K562 (cell line): ENCODE data around the gene C2orf76. TPM values are rescaled to one million over a fixed set of nuclear protein-coding genes. Genes with fewer than 3 reads are reported as not detected.
A peak's percentile ranks its signal among the peaks of the same experiment; 100 is the strongest.

Experiments
- CBX3 ChIP-seq, 2 experiments: IDR thresholded peaks; 1 replicate in 1 of 2; 2 replicates in 1 of 2; pipeline ENCODE4 v1.6.1; 2012; ENCODE audit warnings: inconsistent platforms in 2 of 2, low read length in 2 of 2, borderline replicate concordance in 1 of 2, control low read depth in 1 of 2
- CREM ChIP-seq: IDR thresholded peaks from 2 replicates; pipeline ENCODE4 v1.6.1; 2014; ENCODE audit warnings: antibody characterized with exemption, low read depth
- GABPA ChIP-seq: fragments of 200-800 bp; sonication (Bioruptor generic); conservative IDR thresholded peaks from 2 replicates; pipeline ENCODE4 v1.6.1; 2016; ENCODE audit warnings: low read depth, missing genetic modification characterization, missing compliant biosample characterization
- HNRNPUL1 ChIP-seq: fragments of 200-400 bp; formaldehyde crosslinking; IDR thresholded peaks from 2 replicates; pipeline ENCODE4 v1.6.1; 2017; ENCODE audit warnings: low read length
- NRF1 ChIP-seq, 2 experiments: fragments of 450-650 bp; IDR thresholded peaks in 1 of 2; conservative IDR thresholded peaks in 1 of 2; 2 replicates each; pipeline ENCODE4 v1.6.1; 2014; ENCODE audit warnings: mild to moderate bottlenecking in 2 of 2
- RBFOX2 ChIP-seq: fragments of 200-400 bp; formaldehyde crosslinking; IDR thresholded peaks from 2 replicates; pipeline ENCODE4 v1.6.1; 2017; ENCODE audit warnings: low read depth, mild to moderate bottlenecking, low read length, moderate library complexity
- SOX6 ChIP-seq: fragments of 450-650 bp; IDR thresholded peaks from 2 replicates; pipeline ENCODE4 v1.6.1; 2014; ENCODE audit warnings: mild to moderate bottlenecking
- SRSF9 ChIP-seq: fragments of 200-400 bp; formaldehyde crosslinking; IDR thresholded peaks from 2 replicates; pipeline ENCODE4 v1.6.1; 2017; ENCODE audit warnings: low read depth, low read length, borderline replicate concordance
- YY1 ChIP-seq, 3 experiments: IDR thresholded peaks; 2 replicates each; pipeline ENCODE4 v1.6.1; 2011; ENCODE audit warnings: low read length in 2 of 3, mild to moderate bottlenecking in 2 of 3, moderate library complexity in 2 of 3, borderline replicate concordance in 1 of 3, control low read depth in 1 of 3, low read depth in 1 of 3; ENCODE audit not compliant: insufficient read depth in 3 of 3, insufficient replicate concordance in 2 of 3, control insufficient read depth in 1 of 3, insufficient read length in 1 of 3; ENCODE audit errors: extremely low read depth in 1 of 3
- ZNF12 ChIP-seq: sonication (generic); formaldehyde crosslinking; IDR thresholded peaks from 2 replicates; pipeline ENCODE4 v1.4.0; 2020; ENCODE audit warnings: mild to moderate bottlenecking, missing genetic modification reagents
- ZNF184 ChIP-seq: sonication (generic); formaldehyde crosslinking; IDR thresholded peaks from 2 replicates; pipeline ENCODE4 v1.5.0; 2020; ENCODE audit warnings: missing genetic modification reagents
- ZNF347 ChIP-seq: fragments of 450-650 bp; formaldehyde crosslinking; IDR thresholded peaks from 2 replicates; pipeline ENCODE4 v1.4.0; 2020; ENCODE audit warnings: low read depth, mild to moderate bottlenecking, moderate library complexity
- ZSCAN32 ChIP-seq: fragments of 450-650 bp; formaldehyde crosslinking; IDR thresholded peaks from 2 replicates; pipeline ENCODE4 v1.4.0; 2020; ENCODE audit warnings: mild to moderate bottlenecking, moderate library complexity
- polyA plus RNA-seq, 8 experiments: library from polyadenylated mRNA; depleted of rRNA in 4 of 8; stranded (reverse) in 5 of 8; unstranded in 3 of 8; fragments of >200 nt; fragmentation: Nextera tagmentation in 2 of 8; fragmentation: Illumina TruSeq in 1 of 8; extraction: Ambion mirVana in 2 of 8; extraction: Trizol in 1 of 8; gene quantifications; 2 replicates each; pipeline versions ENCODE4 v1.2.1 to v1.2.3, GENCODE V29; 2011 to 2014; ENCODE audit warnings: inconsistent platforms in 1 of 8, missing spikeins in 1 of 8
- total RNA-seq, 7 experiments: library from RNA; depleted of rRNA in 6 of 7; stranded (reverse); fragments of >200 nt in 6 of 7; fragmentation: Illumina TruSeq in 2 of 7; extraction: Trizol in 2 of 7; gene quantifications; 2 replicates each; pipeline versions ENCODE4 v1.2.1 to v1.2.3, GENCODE V29; 2011 to 2021; ENCODE audit warnings: low replicate concordance in 1 of 7
- TF ChIP-seq, protein P1 (sequence below): fragments of 250-450 bp; sonication (Bioruptor Pico); IDR thresholded peaks from 2 replicates; pipeline ENCODE4 v1.5.0; 2021

Gene C2orf76
- total and polyA plus RNA-seq, 9 of the 15 experiments (the other 6 are each of a cell fraction or from before 2014, with no cell fraction given): 4.8 to 26.2 (median 14.5) TPM

DNA sequence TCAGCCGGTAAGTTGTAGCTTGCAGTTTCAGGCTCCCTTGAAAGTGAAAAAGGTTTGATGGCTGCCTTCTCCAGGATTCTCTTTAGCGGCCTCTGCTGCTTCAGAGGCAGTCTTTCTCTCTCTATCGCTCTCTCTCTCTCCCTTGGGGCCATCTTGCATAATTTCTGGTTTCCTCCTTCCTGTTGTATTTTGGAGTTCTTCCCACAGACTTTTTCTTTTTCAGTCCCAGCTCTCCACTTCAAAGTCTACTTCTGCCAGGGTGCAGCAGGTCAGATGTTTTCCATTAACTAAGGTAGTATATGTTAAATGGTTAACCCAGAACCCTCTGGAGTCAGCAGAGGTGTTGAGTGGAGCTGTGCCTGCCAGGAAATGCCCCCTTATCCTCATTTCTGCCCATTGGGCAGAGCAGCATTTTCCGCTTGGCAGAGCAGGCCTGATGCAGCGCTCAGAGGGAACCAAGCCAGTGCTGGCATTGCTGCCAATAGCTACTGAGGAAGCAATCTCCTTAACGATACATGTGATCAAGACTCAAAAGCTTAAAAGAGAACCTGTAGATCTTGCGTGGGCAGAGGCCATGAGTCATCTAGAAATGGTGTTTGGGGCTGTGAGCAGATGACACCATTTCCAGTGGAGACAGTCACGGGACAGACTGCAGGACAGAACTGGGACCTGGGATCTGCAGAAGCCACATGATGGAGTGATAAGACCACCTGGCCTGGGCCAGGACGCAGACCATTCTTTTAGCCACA lies 20.9 kb upstream of the C2orf76 start (continued):
- peak; percentile 44; the same call in 1 of the 2 replicates for TF ChIP-seq GABPA (tag)
- TF ChIP-seq YY1 (IDR thresholded peaks at IDR 0.05; ENCODE audit: borderline replicate concordance in 1 of 3, control insufficient read depth in 1 of 3, extremely low read depth in 1 of 3, insufficient read depth in 3 of 3, insufficient read length in 1 of 3, insufficient replicate concordance in 2 of 3, low read depth in 1 of 3, low read length in 2 of 3): peak in 1 of 3 experiments; percentile 71
- TF ChIP-seq ZNF184 (CRISPR knock-in tag): no peak
- no peak for TF ChIP-seq ZSCAN32
- TF ChIP-seq SRSF9: no peak
- no peak for TF ChIP-seq RBFOX2
- TF ChIP-seq NRF1 (conservative IDR thresholded peaks at IDR 0.05 in 1 of 2, IDR thresholded peaks at IDR 0.05 in 1 of 2): no peak
- no peak for TF ChIP-seq CBX3 (IDR thresholded peaks at IDR 0.05; ENCODE audit: borderline replicate concordance in 1 of 2, low read length in 2 of 2)
- TF ChIP-seq ZNF12 (CRISPR knock-in tag): no peak
- TF ChIP-seq HNRNPUL1: no peak
- no peak for TF ChIP-seq CREM
- TF ChIP-seq SOX6: no peak; the same call in 1 of the 2 replicates
- TF ChIP-seq ZNF347 (CRISPR knock-in tag): no peak
- TF ChIP-seq, protein P1, sequence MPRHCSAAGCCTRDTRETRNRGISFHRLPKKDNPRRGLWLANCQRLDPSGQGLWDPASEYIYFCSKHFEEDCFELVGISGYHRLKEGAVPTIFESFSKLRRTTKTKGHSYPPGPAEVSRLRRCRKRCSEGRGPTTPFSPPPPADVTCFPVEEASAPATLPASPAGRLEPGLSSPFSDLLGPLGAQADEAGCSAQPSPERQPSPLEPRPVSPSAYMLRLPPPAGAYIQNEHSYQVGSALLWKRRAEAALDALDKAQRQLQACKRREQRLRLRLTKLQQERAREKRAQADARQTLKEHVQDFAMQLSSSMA: no peak
